Measurements from ENCODE around the gene AK2.
A peak's percentile ranks its signal among the peaks of the same experiment; 100 is the strongest.
"Not testable (repeated sequence)": the region's sequence is repeated elsewhere in the genome, so short reads cannot be mapped to it uniquely, and the experiment has no call there.

Gene AK2

GRCh38 chr1:32998997-32999396, 37.7 kb downstream of the AK2 start:
- DNase-seq (ENCODE audit: low spot score): no peak

DNA sequence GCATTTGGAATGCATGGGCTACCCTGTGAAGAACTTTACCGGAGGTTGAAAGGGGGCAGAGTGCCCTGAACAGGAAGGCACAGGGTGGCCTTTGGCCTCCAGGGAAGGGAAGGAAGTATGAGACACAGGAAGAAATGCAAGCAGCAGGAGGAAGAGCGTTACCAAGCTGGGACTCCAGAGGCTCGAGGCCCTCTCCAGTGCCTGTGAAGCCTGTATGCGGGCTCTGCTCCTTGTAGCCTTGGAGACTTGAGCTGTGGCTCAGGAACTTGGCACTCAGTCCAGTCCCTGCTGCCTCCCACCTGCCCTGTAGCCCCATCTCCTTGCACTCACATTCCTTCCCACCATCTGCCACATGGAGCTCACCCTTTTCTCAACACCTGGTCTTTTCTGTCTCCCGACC, 38.6 kb downstream of the AK2 start:
- no peak for DNase-seq (ENCODE audit: low spot score)

- no peak for DNase-seq (ENCODE audit: low spot score)
These were observed 39.2 kb downstream of the AK2 start for GRCh38 chr1:32997381-32997891.

GRCh38 chr1:32993324-32993636, 43.4 kb downstream of the AK2 start:
- DNase-seq (ENCODE audit: low spot score): peak; percentile 63

- DNase-seq (ENCODE audit: low spot score): peak; percentile 77
These were observed 44.0 kb downstream of the AK2 start for GRCh38 chr1:32992489-32993323.

- DNase-seq (ENCODE audit: low spot score): no peak
These were observed 44.7 kb downstream of the AK2 start for GRCh38 chr1:32991819-32992488.

DNA sequence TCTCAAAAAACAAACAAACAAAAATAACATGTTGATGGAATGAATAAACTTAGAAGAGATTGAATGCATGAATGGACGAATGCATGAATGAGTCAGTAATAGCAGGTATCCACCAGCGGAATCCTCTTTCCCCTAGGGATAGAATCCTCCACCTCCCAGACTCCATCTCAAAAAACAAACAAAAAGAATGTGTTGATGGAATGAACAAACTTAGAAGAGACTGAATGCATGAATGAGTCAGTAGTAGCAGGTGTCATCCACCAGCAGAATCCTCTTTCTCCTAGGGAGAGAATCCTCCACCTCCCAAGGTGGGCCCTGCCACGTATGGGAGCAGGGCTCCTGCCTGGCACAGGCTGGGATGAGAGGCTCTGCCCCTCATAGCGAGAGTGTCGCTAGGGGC, 45.3 kb downstream of the AK2 start:
- DNase-seq (ENCODE audit: low spot score): no peak

- no peak for DNase-seq (ENCODE audit: low spot score)
These were observed 45.8 kb downstream of the AK2 start for GRCh38 chr1:32990887-32991286.

- DNase-seq (ENCODE audit: low spot score): no peak
These were observed 47.3 kb downstream of the AK2 start for GRCh38 chr1:32989160-32990050.

DNA sequence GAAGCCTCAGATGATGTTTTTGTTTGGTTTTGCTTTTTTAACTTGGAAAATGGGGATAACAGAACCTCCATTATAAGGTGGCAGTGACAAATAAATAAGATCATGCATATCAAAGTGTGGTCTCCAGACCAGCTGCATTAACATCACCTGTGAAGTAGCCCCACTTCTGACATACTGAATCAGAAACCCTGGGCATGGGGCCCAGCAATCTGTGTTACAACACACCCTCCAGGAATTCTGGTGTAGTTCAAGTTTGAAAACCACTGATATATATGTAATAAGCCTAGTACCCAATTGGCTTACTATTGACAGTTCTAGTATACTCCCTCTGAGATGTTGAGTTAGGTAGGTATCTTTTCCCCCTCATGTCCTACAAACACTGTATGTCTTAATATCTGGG, 48.0 kb downstream of the AK2 start:
- DNase-seq (ENCODE audit: low spot score): no peak

GRCh38 chr1:32985226-32985625, 51.5 kb downstream of the AK2 start:
- no peak for DNase-seq (ENCODE audit: low spot score)

DNA sequence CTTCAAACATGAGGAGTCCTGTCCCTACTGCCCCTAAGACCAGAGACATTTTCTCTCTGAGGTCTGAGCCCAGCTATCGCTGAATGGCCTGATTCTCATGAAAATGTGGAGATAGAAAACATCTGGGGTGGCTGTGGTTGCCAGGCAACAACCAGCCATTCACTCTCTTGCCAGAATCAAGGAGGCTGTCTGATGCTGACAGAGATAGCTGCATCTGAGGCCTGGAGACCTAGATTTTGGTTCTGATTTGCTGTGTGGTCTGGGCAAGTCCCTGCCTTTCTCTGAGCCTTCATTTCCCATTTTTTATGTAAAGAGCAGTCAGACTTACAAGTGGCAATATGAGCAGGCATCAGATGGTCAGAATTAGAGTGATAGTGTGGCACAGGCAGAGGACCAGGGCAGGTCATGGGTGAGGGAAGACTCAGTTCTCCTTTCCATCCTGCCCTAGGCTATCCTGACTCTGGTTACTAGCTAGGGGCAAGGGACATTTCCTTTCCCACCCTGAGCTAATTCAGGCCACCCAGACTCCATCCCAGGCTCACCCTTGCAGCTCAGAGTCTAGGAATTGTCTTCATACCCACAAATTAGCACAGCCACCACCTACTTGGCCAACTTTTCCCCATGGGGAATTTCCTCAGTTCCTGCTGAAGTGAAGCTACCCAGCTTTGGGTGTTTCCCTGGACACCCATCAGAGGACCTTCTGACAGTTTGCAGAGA, 52.1 kb downstream of the AK2 start:
- DNase-seq (ENCODE audit: low spot score): no peak

DNA sequence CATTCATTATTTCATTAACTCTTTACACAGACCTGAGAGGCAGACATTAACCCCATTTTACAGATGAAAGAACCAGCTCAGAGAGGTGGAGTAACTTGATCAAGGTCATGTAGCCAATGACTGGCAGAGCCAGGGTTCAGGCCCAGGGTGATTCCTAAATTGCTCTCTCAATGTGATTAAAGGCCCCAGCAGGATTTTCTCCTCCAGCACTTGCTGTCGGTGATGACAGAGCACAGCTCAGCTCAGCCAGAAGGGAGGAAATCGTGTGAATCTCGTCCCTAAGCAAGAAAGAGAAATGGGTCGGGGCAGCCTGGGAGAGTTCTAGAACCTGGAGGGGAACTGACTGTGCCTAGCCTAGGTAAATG, 52.6 kb downstream of the AK2 start:
- DNase-seq (ENCODE audit: low spot score): no peak

- no peak for DNase-seq (ENCODE audit: low spot score)
These were observed 53.7 kb downstream of the AK2 start for GRCh38 chr1:32983020-32983419.

- peak; percentile 92 for DNase-seq (ENCODE audit: low spot score)
These were observed 55.4 kb downstream of the AK2 start for GRCh38 chr1:32981003-32981901.

- no peak for DNase-seq (ENCODE audit: low spot score)
These were observed 56.6 kb downstream of the AK2 start for GRCh38 chr1:32980080-32980479.

GRCh38 chr1:32978854-32979253, 57.8 kb downstream of the AK2 start:
- DNase-seq (ENCODE audit: low spot score): no peak

- no peak for DNase-seq (ENCODE audit: low spot score)
These were observed 59.1 kb downstream of the AK2 start for GRCh38 chr1:32977546-32978087.

GRCh38 chr1:32975055-32975454, 61.6 kb downstream of the AK2 start:
- not testable (repeated sequence) for DNase-seq (ENCODE audit: low spot score)

DNA sequence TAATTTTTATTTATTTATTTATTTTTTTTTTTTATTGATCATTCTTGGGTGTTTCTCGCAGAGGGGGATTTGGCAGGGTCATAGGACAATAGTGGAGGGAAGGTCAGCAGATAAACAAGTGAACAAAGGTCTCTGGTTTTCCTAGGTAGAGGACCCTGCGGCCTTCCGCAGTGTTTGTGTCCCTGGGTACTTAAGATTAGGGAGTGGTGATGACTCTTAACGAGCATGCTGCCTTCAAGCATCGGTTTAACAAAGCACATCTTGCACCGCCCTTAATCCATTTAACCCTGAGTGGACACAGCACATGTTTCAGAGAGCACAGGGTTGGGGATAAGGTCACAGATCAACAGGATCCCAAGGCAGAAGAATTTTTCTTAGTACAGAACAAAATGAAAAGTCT, 63.2 kb downstream of the AK2 start:
- not testable (repeated sequence) for DNase-seq (ENCODE audit: low spot score)
